Thyroid gland (tissue), 4 donors: ENCODE data around the gene KCNMB2.

Experiments used
- POLR2A ChIP-seq, 2 donors: fragments of 450-650 bp; IDR thresholded peaks; one replicate each; pipeline ENCODE4 v1.6.1; 2017; ENCODE audit warnings: antibody characterized with exemption in 2 of 2, mild to moderate bottlenecking in 2 of 2, moderate library complexity in 1 of 2
- TF ChIP-seq, protein P1 (sequence below), 6 experiments: fragments of 200-600 bp in 3 of 6; fragments of 450-650 bp in 3 of 6; sonication (generic) in 3 of 6; IDR thresholded peaks; one replicate each; pipeline ENCODE4 v1.5.1; 2016 to 2019; ENCODE audit warnings: antibody characterized with exemption in 6 of 6, mild to moderate bottlenecking in 2 of 6, inconsistent platforms in 1 of 6, moderate library complexity in 1 of 6

DNA sequence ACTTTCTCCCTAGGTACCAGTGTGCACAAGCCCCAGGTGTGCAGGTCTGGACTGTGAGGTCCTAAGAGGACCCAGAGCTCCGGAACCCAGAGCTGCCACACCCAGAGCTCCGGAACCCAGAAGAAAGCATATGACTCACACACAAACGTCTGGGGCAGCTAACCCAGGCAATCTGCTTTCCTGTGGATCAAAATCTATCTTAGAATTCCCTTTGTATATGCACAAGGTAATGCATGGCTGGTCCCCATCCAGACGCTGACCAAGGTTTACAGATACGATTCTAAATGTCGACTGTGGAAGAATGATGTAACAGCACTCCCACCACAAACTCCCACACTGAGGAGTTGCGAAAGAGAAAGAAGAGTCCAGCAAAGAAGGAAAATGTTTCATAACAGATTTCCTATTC lies 15.7 kb downstream of the KCNMB2 start:
- TF ChIP-seq, protein P1, sequence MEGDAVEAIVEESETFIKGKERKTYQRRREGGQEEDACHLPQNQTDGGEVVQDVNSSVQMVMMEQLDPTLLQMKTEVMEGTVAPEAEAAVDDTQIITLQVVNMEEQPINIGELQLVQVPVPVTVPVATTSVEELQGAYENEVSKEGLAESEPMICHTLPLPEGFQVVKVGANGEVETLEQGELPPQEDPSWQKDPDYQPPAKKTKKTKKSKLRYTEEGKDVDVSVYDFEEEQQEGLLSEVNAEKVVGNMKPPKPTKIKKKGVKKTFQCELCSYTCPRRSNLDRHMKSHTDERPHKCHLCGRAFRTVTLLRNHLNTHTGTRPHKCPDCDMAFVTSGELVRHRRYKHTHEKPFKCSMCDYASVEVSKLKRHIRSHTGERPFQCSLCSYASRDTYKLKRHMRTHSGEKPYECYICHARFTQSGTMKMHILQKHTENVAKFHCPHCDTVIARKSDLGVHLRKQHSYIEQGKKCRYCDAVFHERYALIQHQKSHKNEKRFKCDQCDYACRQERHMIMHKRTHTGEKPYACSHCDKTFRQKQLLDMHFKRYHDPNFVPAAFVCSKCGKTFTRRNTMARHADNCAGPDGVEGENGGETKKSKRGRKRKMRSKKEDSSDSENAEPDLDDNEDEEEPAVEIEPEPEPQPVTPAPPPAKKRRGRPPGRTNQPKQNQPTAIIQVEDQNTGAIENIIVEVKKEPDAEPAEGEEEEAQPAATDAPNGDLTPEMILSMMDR (IDR thresholded peaks at IDR 0.05) = no peak
- no peak for TF ChIP-seq POLR2A (IDR thresholded peaks at IDR 0.05)
